ENCODE data around the gene DLEU7.

DNA sequence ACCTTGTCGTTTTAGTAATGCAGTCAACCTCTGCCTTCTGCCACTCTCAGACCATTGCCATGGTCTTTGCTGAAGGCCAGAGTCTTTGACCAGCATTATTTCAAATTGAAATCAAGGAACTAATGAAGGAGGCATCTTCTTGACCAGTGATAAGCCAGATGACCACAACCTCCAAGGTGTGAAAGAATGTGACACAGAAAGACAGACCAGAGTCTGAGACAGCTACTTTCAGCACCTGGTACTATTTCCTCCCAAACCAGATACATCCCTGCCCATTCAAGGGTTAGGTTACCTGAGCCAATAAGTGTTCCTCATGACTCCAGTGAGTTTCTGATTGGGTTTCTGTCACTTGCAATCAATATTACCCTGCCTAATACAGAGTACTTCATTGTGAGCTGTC is 45.8 kb upstream of the DLEU7 start:
- no peak for TF ChIP-seq POLR2AphosphoS5 (IDR thresholded peaks at IDR 0.05)
- TF ChIP-seq, protein P1, sequence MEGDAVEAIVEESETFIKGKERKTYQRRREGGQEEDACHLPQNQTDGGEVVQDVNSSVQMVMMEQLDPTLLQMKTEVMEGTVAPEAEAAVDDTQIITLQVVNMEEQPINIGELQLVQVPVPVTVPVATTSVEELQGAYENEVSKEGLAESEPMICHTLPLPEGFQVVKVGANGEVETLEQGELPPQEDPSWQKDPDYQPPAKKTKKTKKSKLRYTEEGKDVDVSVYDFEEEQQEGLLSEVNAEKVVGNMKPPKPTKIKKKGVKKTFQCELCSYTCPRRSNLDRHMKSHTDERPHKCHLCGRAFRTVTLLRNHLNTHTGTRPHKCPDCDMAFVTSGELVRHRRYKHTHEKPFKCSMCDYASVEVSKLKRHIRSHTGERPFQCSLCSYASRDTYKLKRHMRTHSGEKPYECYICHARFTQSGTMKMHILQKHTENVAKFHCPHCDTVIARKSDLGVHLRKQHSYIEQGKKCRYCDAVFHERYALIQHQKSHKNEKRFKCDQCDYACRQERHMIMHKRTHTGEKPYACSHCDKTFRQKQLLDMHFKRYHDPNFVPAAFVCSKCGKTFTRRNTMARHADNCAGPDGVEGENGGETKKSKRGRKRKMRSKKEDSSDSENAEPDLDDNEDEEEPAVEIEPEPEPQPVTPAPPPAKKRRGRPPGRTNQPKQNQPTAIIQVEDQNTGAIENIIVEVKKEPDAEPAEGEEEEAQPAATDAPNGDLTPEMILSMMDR (IDR thresholded peaks at IDR 0.05 in 8 of 11, conservative IDR thresholded peaks at IDR 0.05 in 3 of 11): no peak
- no peak for TF ChIP-seq POLR2A (IDR thresholded peaks at IDR 0.05)
